Heart right ventricle (tissue), 16 donors: ENCODE results near the gene HSPG2. TPM values are rescaled to one million over a fixed set of nuclear protein-coding genes. Genes with fewer than 3 reads are reported as not detected.

ENCODE experiments used
- ATAC-seq, 8 donors: fragments of 200-7000 bp; cut with Tn5 transposase; one replicate each; pipeline ENCODE4 v1.9.1; 2020; ENCODE audit warnings: mild to moderate bottlenecking in 8 of 8, moderate library complexity in 8 of 8, moderate number of reproducible peaks in 1 of 8
- DNase-seq, 2 donors: peaks; one replicate each; pipeline ENCODE4 v3.0.0-alpha.2; 2020
- H3K27ac ChIP-seq, 10 donors: fragments of 200-600 bp; sonication (generic) in 2 of 10; one replicate each; pipeline versions ENCODE4 v1.5.0 to v1.8.0; 2020 to 2022; ENCODE audit warnings: mild to moderate bottlenecking in 3 of 10
- H3K27me3 ChIP-seq, 7 donors: fragments of 200-600 bp; one replicate each; pipeline ENCODE4 v1.8.0; 2021 to 2022; ENCODE audit warnings: mild to moderate bottlenecking in 2 of 7
- H3K36me3 ChIP-seq, 9 donors: fragments of 200-600 bp; sonication (generic) in 1 of 9; one replicate each; pipeline versions ENCODE4 v1.5.0 to v1.8.0; 2020 to 2022; ENCODE audit warnings: mild to moderate bottlenecking in 2 of 9
- H3K4me1 ChIP-seq, 9 donors: fragments of 200-600 bp; sonication (generic) in 1 of 9; one replicate each; pipeline versions ENCODE4 v1.5.0 to v1.8.0; 2020 to 2022; ENCODE audit warnings: mild to moderate bottlenecking in 4 of 9
- H3K4me3 ChIP-seq, 10 donors: fragments of 200-600 bp; sonication (generic) in 2 of 10; one replicate each; pipeline versions ENCODE4 v1.5.0 to v1.8.0; 2020 to 2022; ENCODE audit warnings: mild to moderate bottlenecking in 7 of 10, moderate library complexity in 2 of 10
- H3K9me3 ChIP-seq, 11 donors: fragments of 200-600 bp in 10 of 11; sonication (generic) in 2 of 11; one replicate each; pipeline versions ENCODE4 v1.5.0 to v1.8.0; 2013 to 2022; ENCODE audit warnings: mild to moderate bottlenecking in 2 of 11, control low read depth in 1 of 11, moderate library complexity in 1 of 11
- CTCF ChIP-seq, 9 donors: fragments of 200-600 bp; sonication (generic) in 2 of 9; IDR thresholded peaks; one replicate each; pipeline versions ENCODE4 v1.5.0 to v1.8.0; 2021 to 2022; ENCODE audit warnings: antibody characterized with exemption in 9 of 9, mild to moderate bottlenecking in 5 of 9, moderate library complexity in 1 of 9
- WGBS, 2 donors: extraction: QIAGEN DNeasy Blood & Tissue Kit; methylation state at CpG; one replicate each; pipeline ENCODE4 v1.1.7; 2013; ENCODE audit warnings: inconsistent platforms in 1 of 2; 5-methylcytosine and 5-hydroxymethylcytosine counted together
- intact Hi-C, 10 donors: fragments of 100-400 bp; cut with DNase I; formaldehyde crosslinking; loops; one replicate each; pipeline versions ENCODE4 v1.11.1 to v1.14.2; 2022
- polyA plus RNA-seq, 2 donors: library from polyadenylated mRNA; stranded (reverse); fragments of 200-250 nt; gene quantifications; one replicate each; pipeline ENCODE4 v1.2.3, GENCODE V29; 2013
- total RNA-seq, 10 donors: library from RNA; stranded (reverse); fragmentation: NEBNext Ultra II Directional in 3 of 10; extraction: Animal tissue kit (Norgen Biotek cat#: 25700) in 3 of 10; gene quantifications; one replicate each; pipeline versions ENCODE4 v1.2.1 to v1.2.4, GENCODE V29; 2021 to 2023
- donor health status: Arrhythmogenic right ventricular cardiomyopathy.
- donor health status: ischemic (EF 13 %, LVEDD 7.1; RV severe dilation, severe dysfunction).
- donor health status: healthy with polysubstance abuse.
- donor health status: DM: no; HTN: yes; CAD: no.
- donor health status: DM: no; HTN: no; CAD: no.
- donor health status: ischemic (EF 25% LVEDD 6.9; RV normal size, moderate dysfunction).
- donor health status: ischemic (EF 25% LVEDD 5.7; RV mildly dilated, moderate dysfunction).
- donor health status: healthy.
- donor health status: DM: yes; HTN: yes; CAD: no.
- donor health status: Ischemic cardiomyopathy.
- donor health status: ischemic (EF 35%, LVEDD 5.7; RV mildly dilated, moderate dysfunction).
- donor health status: nonischemic (EF 11% LVEDD 7.7; RV severe dilation, severe dysfunction).
- donor health status: DM: yes; HTN: yes; CAD: no.
- donor health status: PGD.
- donor health status: ischemic (EF 29% LVEDD 5.4; RV normal size, mild dysfunction).
- donor health status: nonischemic (EF 23%, LVEDD 6.1; RV moderate dilation, normal function).

The HSPG2 gene
- total and polyA plus RNA-seq, 12 donors: 221 to 508 (median 310) TPM

GRCh38 chr1:21849909-21850576 lies 87.1 kb downstream of the HSPG2 start:
- DNase-seq (no peak), ATAC-seq (no peak)
- TF ChIP-seq CTCF (IDR thresholded peaks at IDR 0.05): no peak
- H3K27me3 ChIP-seq: no peaks in the 10 kb centered on the region
- no peaks in the 10 kb centered on the region for H3K4me1 ChIP-seq
- H3K4me3 ChIP-seq: no peak overlapping the region
- H3K36me3 ChIP-seq: peaks cover 20 to 100% (median 98%) of the 10 kb centered on the region in 9 donors
- no peaks in the 10 kb centered on the region for H3K9me3 ChIP-seq
- H3K27ac ChIP-seq: no peak overlapping the region
- WGBS, 2 donors: 94 to 96% methylated on average over 30 of the region's 30 CpGs
- intact Hi-C loops: no loop called here

GRCh38 chr1:21848524-21849174 lies 88.5 kb downstream of the HSPG2 start:
- no peak overlapping the region for H3K27ac ChIP-seq
- 93 to 94% methylated on average over 17 of the region's 17 CpGs for WGBS, 2 donors
- no peaks in the 10 kb centered on the region for H3K27me3 ChIP-seq
- H3K36me3 ChIP-seq: peaks cover 24 to 100% (median 98%) of the 10 kb centered on the region in 9 donors
- H3K9me3 ChIP-seq: no peaks in the 10 kb centered on the region
- TF ChIP-seq CTCF (IDR thresholded peaks at IDR 0.05): no peak
- intact Hi-C loops: no loop called here
- no peaks in the 10 kb centered on the region for H3K4me1 ChIP-seq
- peak in 3 of 8 donors; percentile 1 to 5 (median 2) for ATAC-seq
- no peak for DNase-seq
- no peak overlapping the region for H3K4me3 ChIP-seq

- no peak for TF ChIP-seq CTCF (IDR thresholded peaks at IDR 0.05)
- no peak overlapping the region for H3K4me3 ChIP-seq
- WGBS, 2 donors: 90 to 92% methylated on average over 47 of the region's 47 CpGs
- H3K9me3 ChIP-seq: no peaks in the 10 kb centered on the region
- H3K27ac ChIP-seq: no peak overlapping the region
- H3K4me1 ChIP-seq: no peaks in the 10 kb centered on the region
- peak in 4 of 8 donors; percentile 2 to 23 (median 10) for ATAC-seq
- no peak for DNase-seq
- intact Hi-C loops: no loop called here
- H3K27me3 ChIP-seq: no peaks in the 10 kb centered on the region
- H3K36me3 ChIP-seq: peaks cover 18 to 100% (median 98%) of the 10 kb centered on the region in 9 donors
Observed at GRCh38 chr1:21847223-21848205, 89.6 kb downstream of the HSPG2 start.
